ENCODE results near the gene ACAA1. TPM values are rescaled to one million over a fixed set of nuclear protein-coding genes. Genes with fewer than 3 reads are reported as not detected.

ACAA1 gene
- total RNA-seq, 2 experiments from 2014 or later: 13.3 to 50.3 TPM

- Histone ChIP-seq H3K79me2 (ENCODE audit: insufficient read depth, low read depth, low read length) (no peaks in the 10 kb centered on the region), H3K27ac (ENCODE audit: low read depth, low read length, poor library complexity, severe bottlenecking) (no peak overlapping the region), H3K4me2 (ENCODE audit: low read length) (no peak overlapping the region), H3K36me3 (ENCODE audit: insufficient read depth, low read length) (peaks cover 2% of the 10 kb centered on the region; the same call in 1 of the 2 replicates), H3K4me1 (ENCODE audit: insufficient read depth, low read length, poor library complexity, severe bottlenecking) (no peaks in the 10 kb centered on the region), H3K4me3 (ENCODE audit: low read depth, low read length, poor library complexity, severe bottlenecking) (no peak overlapping the region), H3K9me2 (ENCODE audit: insufficient read depth, low read length) (no peaks in the 10 kb centered on the region), H3K9me3 (ENCODE audit: low read length) (peaks cover 18% of the 10 kb centered on the region), H4K20me1 (ENCODE audit: insufficient read depth, low read length) (no peaks in the 10 kb centered on the region), H2AFZ (ENCODE audit: low read length) (no peak overlapping the region)
- intact Hi-C loops (cut with micrococcal nuclease; ENCODE audit: unreplicated experiment): no loop called here
- TF ChIP-seq EZH2phosphoT487 (IDR thresholded peaks at IDR 0.05; ENCODE audit: borderline replicate concordance, low read depth, low read length) (no peak), CTCF (conservative IDR thresholded peaks at IDR 0.05; ENCODE audit: low read length) (no peak)
- no TSS peak for BruUV-seq (replicated peaks)
- ChIA-PET POLR2A (interaction anchor here (2.7 kb wide), 1 partner anchor 11 kb away, joined by 10 read pairs; no protein-coding TSS in a partner anchor), CTCF (ENCODE audit: unreplicated experiment) (no interaction called here)
- DNase-seq (ENCODE audit: low spot score): no peak
Measured at GRCh38 chr3:38147421-38147820, 10.5 kb upstream of the ACAA1 start.

- no TSS peak for BruUV-seq (replicated peaks)
- CTCF ChIA-PET (ENCODE audit: unreplicated experiment): no interaction called here
- Histone ChIP-seq H3K4me3 (ENCODE audit: low read depth, low read length, poor library complexity, severe bottlenecking) (no peak overlapping the region), H3K36me3 (ENCODE audit: insufficient read depth, low read length) (peaks cover 11% of the 10 kb centered on the region), H3K9me2 (ENCODE audit: insufficient read depth, low read length) (no peaks in the 10 kb centered on the region), H3K79me2 (ENCODE audit: insufficient read depth, low read depth, low read length) (no peaks in the 10 kb centered on the region), H3K9me3 (ENCODE audit: low read length) (peaks cover 18% of the 10 kb centered on the region), H3K4me1 (ENCODE audit: insufficient read depth, low read length, poor library complexity, severe bottlenecking) (no peaks in the 10 kb centered on the region), H3K27ac (ENCODE audit: low read depth, low read length, poor library complexity, severe bottlenecking) (no peak overlapping the region), H3K4me2 (ENCODE audit: low read length) (no peak overlapping the region), H2AFZ (ENCODE audit: low read length) (no peak overlapping the region), H4K20me1 (ENCODE audit: insufficient read depth, low read length) (no peaks in the 10 kb centered on the region)
- DNase-seq (ENCODE audit: low spot score): no peak
- no peak for TF ChIP-seq EZH2phosphoT487 (IDR thresholded peaks at IDR 0.05; ENCODE audit: borderline replicate concordance, low read depth, low read length)
- no peak for TF ChIP-seq CTCF (conservative IDR thresholded peaks at IDR 0.05; ENCODE audit: low read length)
- POLR2A ChIA-PET: no interaction called here
- intact Hi-C loops (cut with micrococcal nuclease; ENCODE audit: unreplicated experiment): no loop called here
Measured at GRCh38 chr3:38146504-38146903, 9.6 kb upstream of the ACAA1 start.

GRCh38 chr3:38143511-38143910, 6.6 kb upstream of the ACAA1 start:
- Histone ChIP-seq H3K9me2 (ENCODE audit: insufficient read depth, low read length) (no peaks in the 10 kb centered on the region), H3K36me3 (ENCODE audit: insufficient read depth, low read length) (peaks cover 20% of the 10 kb centered on the region), H3K4me1 (ENCODE audit: insufficient read depth, low read length, poor library complexity, severe bottlenecking) (peaks cover 7% of the 10 kb centered on the region), H2AFZ (ENCODE audit: low read length) (no peak overlapping the region), H4K20me1 (ENCODE audit: insufficient read depth, low read length) (no peaks in the 10 kb centered on the region), H3K9me3 (ENCODE audit: low read length) (peaks cover 18% of the 10 kb centered on the region), H3K79me2 (ENCODE audit: insufficient read depth, low read depth, low read length) (peaks cover 4% of the 10 kb centered on the region; the same call in 1 of the 2 replicates), H3K4me2 (ENCODE audit: low read length) (no peak overlapping the region), H3K27ac (ENCODE audit: low read depth, low read length, poor library complexity, severe bottlenecking) (no peak overlapping the region), H3K4me3 (ENCODE audit: low read depth, low read length, poor library complexity, severe bottlenecking) (no peak overlapping the region)
- ChIA-PET POLR2A (no interaction called here), CTCF (ENCODE audit: unreplicated experiment) (no interaction called here)
- intact Hi-C loops (cut with micrococcal nuclease; ENCODE audit: unreplicated experiment): no loop called here
- no peak for DNase-seq (ENCODE audit: low spot score)
- BruUV-seq (replicated peaks): no TSS peak
- TF ChIP-seq EZH2phosphoT487 (IDR thresholded peaks at IDR 0.05; ENCODE audit: borderline replicate concordance, low read depth, low read length) (no peak), CTCF (conservative IDR thresholded peaks at IDR 0.05; ENCODE audit: low read length) (no peak)

Data from OCI-LY7 (cell line).